ENCODE data around the gene SFMBT2.

Gene SFMBT2

DNA sequence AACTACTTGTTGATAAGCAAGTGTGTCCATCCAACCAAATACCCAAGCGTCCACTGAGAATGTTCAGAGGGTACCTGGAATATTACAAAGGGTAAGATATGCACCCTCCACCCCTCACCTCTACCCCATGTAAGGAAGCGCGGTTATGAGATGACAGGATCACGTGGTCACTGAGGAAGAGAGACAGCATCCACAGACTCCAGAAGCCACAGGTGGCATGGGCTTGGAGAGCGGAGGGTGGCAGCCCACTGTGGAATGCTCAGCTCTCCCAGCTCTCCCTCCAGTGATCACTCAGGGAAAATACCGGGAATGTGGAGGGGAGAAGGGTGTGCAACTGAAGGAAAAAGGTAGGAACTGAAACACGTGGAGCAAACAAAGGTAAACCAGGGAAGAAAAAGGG is 25.7 kb downstream of the SFMBT2 start:
- Histone ChIP-seq H4K20me1 (ENCODE audit: control insufficient read depth, insufficient read depth, low read depth, low read length) (peaks cover 16% of the 10 kb centered on the region), H3K79me2 (ENCODE audit: control insufficient read depth, low read length) (peaks cover 70% of the 10 kb centered on the region)
- TF ChIP-seq, protein P1, sequence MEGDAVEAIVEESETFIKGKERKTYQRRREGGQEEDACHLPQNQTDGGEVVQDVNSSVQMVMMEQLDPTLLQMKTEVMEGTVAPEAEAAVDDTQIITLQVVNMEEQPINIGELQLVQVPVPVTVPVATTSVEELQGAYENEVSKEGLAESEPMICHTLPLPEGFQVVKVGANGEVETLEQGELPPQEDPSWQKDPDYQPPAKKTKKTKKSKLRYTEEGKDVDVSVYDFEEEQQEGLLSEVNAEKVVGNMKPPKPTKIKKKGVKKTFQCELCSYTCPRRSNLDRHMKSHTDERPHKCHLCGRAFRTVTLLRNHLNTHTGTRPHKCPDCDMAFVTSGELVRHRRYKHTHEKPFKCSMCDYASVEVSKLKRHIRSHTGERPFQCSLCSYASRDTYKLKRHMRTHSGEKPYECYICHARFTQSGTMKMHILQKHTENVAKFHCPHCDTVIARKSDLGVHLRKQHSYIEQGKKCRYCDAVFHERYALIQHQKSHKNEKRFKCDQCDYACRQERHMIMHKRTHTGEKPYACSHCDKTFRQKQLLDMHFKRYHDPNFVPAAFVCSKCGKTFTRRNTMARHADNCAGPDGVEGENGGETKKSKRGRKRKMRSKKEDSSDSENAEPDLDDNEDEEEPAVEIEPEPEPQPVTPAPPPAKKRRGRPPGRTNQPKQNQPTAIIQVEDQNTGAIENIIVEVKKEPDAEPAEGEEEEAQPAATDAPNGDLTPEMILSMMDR (IDR thresholded peaks at IDR 0.05; ENCODE audit: low read depth, low read length, poor library complexity, severe bottlenecking) = no peak
- TF ChIP-seq EZH2phosphoT487 (IDR thresholded peaks at IDR 0.05; ENCODE audit: borderline replicate concordance, low read length) = no peak

DNA sequence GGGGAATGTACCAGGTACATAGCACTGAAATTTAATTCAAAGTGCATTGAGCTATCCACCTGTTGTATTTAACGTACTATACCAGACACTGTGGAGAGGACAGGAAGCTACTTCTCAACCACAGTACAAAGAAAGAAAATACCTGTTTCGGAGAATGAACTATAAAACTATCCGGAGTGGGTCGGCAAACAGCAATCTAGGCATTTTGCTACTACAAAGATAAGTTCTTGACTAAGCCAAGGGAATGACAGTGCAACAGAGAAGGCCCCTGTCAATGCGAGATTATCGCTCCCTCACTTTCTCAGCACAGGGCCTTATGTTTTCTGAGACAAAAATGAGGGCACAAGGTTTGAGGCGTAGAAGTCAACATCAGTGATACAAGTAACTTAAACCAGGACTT is 27.4 kb downstream of the SFMBT2 start:
- Histone ChIP-seq H3K9me3 (ENCODE audit: control insufficient read depth, insufficient read depth, low read length) (no peaks in the 10 kb centered on the region), H3K4me3 (ENCODE audit: low read length) (no peak overlapping the region), H3K4me2 (ENCODE audit: low read length) (no peak overlapping the region), H4K20me1 (ENCODE audit: control insufficient read depth, insufficient read depth, low read depth, low read length) (peaks cover 3% of the 10 kb centered on the region), H3K36me3 (ENCODE audit: control insufficient read depth, low read length) (peaks cover 25% of the 10 kb centered on the region), H3K79me2 (ENCODE audit: control insufficient read depth, low read length) (peaks cover 53% of the 10 kb centered on the region), H3K9me2 (replicated peaks; ENCODE audit: control insufficient read depth, low read length) (no peaks in the 10 kb centered on the region), H3K27ac (ENCODE audit: low read depth, low read length) (no peak overlapping the region), H3K4me1 (ENCODE audit: control insufficient read depth, low read length) (peaks cover under 1% of the 10 kb centered on the region), H3K27me3 (ENCODE audit: control insufficient read depth, low read length) (no peaks in the 10 kb centered on the region), H3F3A (ENCODE audit: control insufficient read depth, insufficient read depth) (0 out of 2 replicates have a peak, but pooled peaks cover 5% of the 10 kb centered on the region)
- TF ChIP-seq, protein P1 (IDR thresholded peaks at IDR 0.05; ENCODE audit: low read depth, low read length, poor library complexity, severe bottlenecking) = no peak
- TF ChIP-seq EZH2phosphoT487 (IDR thresholded peaks at IDR 0.05; ENCODE audit: borderline replicate concordance, low read length) = no peak

More for the DNA sequence above, 25.7 kb downstream of the SFMBT2 start:
- no peaks in the 10 kb centered on the region for H3K9me3 ChIP-seq (ENCODE audit: control insufficient read depth, insufficient read depth, low read length)
- H3K4me1 ChIP-seq (ENCODE audit: control insufficient read depth, low read length) = peaks cover 18% of the 10 kb centered on the region
- no peak overlapping the region for H3K4me2 ChIP-seq (ENCODE audit: low read length)
- no peaks in the 10 kb centered on the region for H3K27me3 ChIP-seq (ENCODE audit: control insufficient read depth, low read length)
- no peak overlapping the region for H3K4me3 ChIP-seq (ENCODE audit: low read length)
- no peak overlapping the region for H3K27ac ChIP-seq (ENCODE audit: low read depth, low read length)
- H3F3A ChIP-seq (ENCODE audit: control insufficient read depth, insufficient read depth) = peaks cover 9% of the 10 kb centered on the region; the same call in 1 of the 2 replicates
- H3K9me2 ChIP-seq (replicated peaks; ENCODE audit: control insufficient read depth, low read length) = no peaks in the 10 kb centered on the region
- H3K36me3 ChIP-seq (ENCODE audit: control insufficient read depth, low read length) = peaks cover 13% of the 10 kb centered on the region

DNA sequence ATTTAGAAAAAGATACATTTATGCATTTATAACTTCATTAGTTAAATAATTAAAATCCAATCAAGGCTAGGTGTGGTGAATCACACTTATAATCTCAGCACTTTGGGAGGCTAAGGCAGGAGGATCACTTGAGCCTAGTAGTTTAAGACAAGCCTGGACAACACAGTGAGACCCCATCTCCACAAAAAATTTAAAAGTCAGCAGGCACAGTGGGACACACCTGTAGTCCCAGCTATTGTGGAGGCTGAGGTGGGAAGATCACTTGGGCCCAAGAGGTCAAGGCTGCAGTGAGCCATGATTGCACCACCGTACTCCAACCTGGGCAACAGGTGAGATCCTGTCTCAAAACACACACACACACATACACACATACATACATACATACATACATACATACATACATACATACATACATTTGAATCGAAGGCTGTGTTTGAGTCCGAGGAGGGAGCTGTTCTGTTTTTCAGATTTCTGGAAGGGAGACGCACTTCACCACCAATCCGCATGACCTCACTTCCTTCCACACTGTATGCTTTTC is 30.1 kb downstream of the SFMBT2 start:
- Histone ChIP-seq H4K20me1 (ENCODE audit: control insufficient read depth, insufficient read depth, low read depth, low read length) (no peaks in the 10 kb centered on the region; the same call in 1 of the 2 replicates), H3K79me2 (ENCODE audit: control insufficient read depth, low read length) (peaks cover 28% of the 10 kb centered on the region), H3K9me3 (ENCODE audit: control insufficient read depth, insufficient read depth, low read length) (no peaks in the 10 kb centered on the region), H3K36me3 (ENCODE audit: control insufficient read depth, low read length) (peaks cover 33% of the 10 kb centered on the region), H3K9me2 (replicated peaks; ENCODE audit: control insufficient read depth, low read length) (no peaks in the 10 kb centered on the region), H3K4me3 (ENCODE audit: low read length) (no peak overlapping the region), H3K4me2 (ENCODE audit: low read length) (no peak overlapping the region), H3K27me3 (ENCODE audit: control insufficient read depth, low read length) (no peaks in the 10 kb centered on the region), H3K4me1 (ENCODE audit: control insufficient read depth, low read length) (no peaks in the 10 kb centered on the region), H3K27ac (ENCODE audit: low read depth, low read length) (no peak overlapping the region), H3F3A (ENCODE audit: control insufficient read depth, insufficient read depth) (0 out of 2 replicates have a peak, but pooled peaks cover 5% of the 10 kb centered on the region)
- no peak for TF ChIP-seq EZH2phosphoT487 (IDR thresholded peaks at IDR 0.05; ENCODE audit: borderline replicate concordance, low read length)
- TF ChIP-seq, protein P1 (IDR thresholded peaks at IDR 0.05; ENCODE audit: low read depth, low read length, poor library complexity, severe bottlenecking) = no peak
